ENCODE results near the gene PPM1E.

DNA sequence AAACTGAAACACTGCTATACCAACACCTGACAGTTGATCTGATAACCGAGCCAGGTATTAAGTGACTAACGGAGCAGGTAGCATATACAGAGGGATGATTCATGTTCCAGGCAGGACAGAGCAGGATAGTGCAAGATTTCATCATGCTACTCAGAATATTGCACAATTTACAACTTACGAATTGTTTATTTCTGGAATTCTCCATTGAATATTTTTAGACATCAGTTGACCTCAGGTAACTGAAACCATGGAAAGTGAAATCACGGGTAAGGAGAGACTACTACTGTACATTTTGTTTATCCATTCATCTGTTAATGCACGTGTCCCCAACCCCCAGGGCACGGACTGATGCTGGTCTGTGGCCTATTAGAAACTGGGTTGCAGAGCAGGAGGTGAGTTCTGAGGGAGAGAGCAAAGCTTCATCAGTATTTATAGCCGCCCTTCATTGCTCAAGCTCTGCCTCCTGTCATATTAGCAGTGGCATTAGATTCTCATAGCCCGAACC, 14.5 kb upstream of the PPM1E start:
- TF ChIP-seq CTCF (IDR thresholded peaks at IDR 0.05) (no peak), POLR2A (IDR thresholded peaks at IDR 0.05) (no peak)

Measured in prostate gland (tissue), 2 donors.